Stimulated activated CD8-positive, alpha-beta memory T cell treated with anti-CD3 and anti-CD28 coated beads, Interleukin-7, amount 100 ng/mL, for 4 hours (primary cell): ENCODE measurements around the gene RRAD.
"Not testable (repeated sequence)": the region's sequence is repeated elsewhere in the genome, so short reads cannot be mapped to it uniquely, and the experiment has no call there.

Experiments used
- DNase-seq, 2 donors: peaks; one replicate each; pipeline ENCODE4 v3.0.0-alpha.2; 2020; ENCODE audit warnings: low read depth in 2 of 2

Gene RRAD

GRCh38 chr16:66950971-66951790 is 25.8 kb upstream of the RRAD start:
- no peak for DNase-seq

GRCh38 chr16:66950437-66950836 is 25.1 kb upstream of the RRAD start:
- DNase-seq = no peak

GRCh38 chr16:66949472-66949871 is 24.1 kb upstream of the RRAD start:
- DNase-seq = no peak

- DNase-seq = no peak
These were observed 23.5 kb upstream of the RRAD start for GRCh38 chr16:66948837-66949225.

GRCh38 chr16:66948134-66948836 is 22.9 kb upstream of the RRAD start:
- DNase-seq = no peak

- peak; percentile 63 to 78 for DNase-seq
These were observed 22.1 kb upstream of the RRAD start for GRCh38 chr16:66947302-66948065.

- no peak for DNase-seq
These were observed 21.6 kb upstream of the RRAD start for GRCh38 chr16:66946974-66947301.

- DNase-seq = no peak
These were observed 21.2 kb upstream of the RRAD start for GRCh38 chr16:66946541-66946940.

- no peak for DNase-seq
These were observed 20.6 kb upstream of the RRAD start for GRCh38 chr16:66945939-66946338.

- DNase-seq = not testable (repeated sequence)
These were observed 19.6 kb upstream of the RRAD start for GRCh38 chr16:66944971-66945370.

- no peak for DNase-seq
These were observed 18.7 kb upstream of the RRAD start for GRCh38 chr16:66944054-66944441.

GRCh38 chr16:66943426-66944053 is 18.2 kb upstream of the RRAD start:
- DNase-seq = no peak

- no peak for DNase-seq
These were observed 17.6 kb upstream of the RRAD start for GRCh38 chr16:66942981-66943380.

GRCh38 chr16:66940236-66940635 is 14.9 kb upstream of the RRAD start:
- DNase-seq = no peak

GRCh38 chr16:66939366-66939765 is 14.0 kb upstream of the RRAD start:
- no peak for DNase-seq

GRCh38 chr16:66937725-66938337 is 12.5 kb upstream of the RRAD start:
- DNase-seq = no peak

- DNase-seq = no peak
These were observed 11.7 kb upstream of the RRAD start for GRCh38 chr16:66936889-66937554.

- DNase-seq = no peak
These were observed 11.1 kb upstream of the RRAD start for GRCh38 chr16:66936462-66936861.

- DNase-seq = no peak
These were observed 10.1 kb upstream of the RRAD start, which contains the start of gene CES2 for GRCh38 chr16:66935314-66936011. CES2 (plus strand) TSS chr16:66935516; CDS start chr16:66935636, 120 bp downstream.

- DNase-seq = not testable (repeated sequence)
These were observed 9.5 kb upstream of the RRAD start for GRCh38 chr16:66934839-66935313.
